Neural cell (in vitro differentiated cells): ENCODE results near the gene TEX30. TPM values are rescaled to one million over a fixed set of nuclear protein-coding genes. Genes with fewer than 3 reads are reported as not detected.

ENCODE experiments used
- H2AFZ ChIP-seq: fragments of 200-600, 300-800 bp; sonication (generic), shearing (Covaris generic); 2 replicates; pipeline ENCODE4 v1.6.0; 2014; ENCODE audit warnings: low read depth, mild to moderate bottlenecking, antibody characterized with exemption, low read length, moderate library complexity
- H3F3A ChIP-seq: fragments of 200-600 bp; shearing (Covaris generic); 2 replicates; pipeline ENCODE4 v1.6.1; 2016; ENCODE audit warnings: mild to moderate bottlenecking, moderate library complexity, mixed read lengths, antibody characterized with exemption, low read length; ENCODE audit not compliant: insufficient read depth, poor library complexity, severe bottlenecking
- H3K27ac ChIP-seq: fragments of 200-600, 300-800 bp; sonication (generic), shearing (Covaris generic); 2 replicates; pipeline ENCODE4 v1.5.1; 2014; ENCODE audit warnings: mild to moderate bottlenecking, low read length, moderate library complexity
- H3K27me3 ChIP-seq: fragments of 300-800, 200-600 bp; sonication (generic), shearing (Covaris generic); 2 replicates; pipeline ENCODE4 v1.6.0; 2014; ENCODE audit warnings: mild to moderate bottlenecking, low read depth, low read length, moderate library complexity; ENCODE audit not compliant: insufficient read depth
- H3K36me3 ChIP-seq: fragments of 300-800, 200-600 bp; sonication (generic), shearing (Covaris generic); 2 replicates; pipeline ENCODE4 v1.5.1; 2014; ENCODE audit warnings: mild to moderate bottlenecking, antibody characterized with exemption, low read length, moderate library complexity; ENCODE audit not compliant: insufficient read depth
- H3K4me2 ChIP-seq: fragments of 300-800, 200-600 bp; sonication (generic), shearing (Covaris generic); 2 replicates; pipeline ENCODE4 v1.6.0; 2014; ENCODE audit warnings: mild to moderate bottlenecking, low read length
- H3K4me3 ChIP-seq: fragments of 300-800, 200-600 bp; sonication (generic), shearing (Covaris generic); 2 replicates; pipeline ENCODE4 v1.5.1; 2014; ENCODE audit warnings: mild to moderate bottlenecking, low read length, moderate library complexity
- H3K79me2 ChIP-seq: fragments of 200-600 bp; shearing (Covaris generic); replicated peaks from 2 replicates; pipeline ENCODE4 v1.6.0; 2014; ENCODE audit warnings: mild to moderate bottlenecking, low read length, moderate library complexity; ENCODE audit not compliant: insufficient read depth
- H3K9ac ChIP-seq: fragments of 300-800, 200-600 bp; sonication (generic), shearing (Covaris generic); 2 replicates; pipeline ENCODE4 v1.6.1; 2016; ENCODE audit warnings: mild to moderate bottlenecking, low read length, mixed read lengths
- H3K9me2 ChIP-seq: fragments of 200-600 bp; shearing (Covaris generic); 2 replicates; pipeline ENCODE4 v1.6.1; 2016; ENCODE audit warnings: mild to moderate bottlenecking, low read length, mixed read lengths; ENCODE audit not compliant: insufficient read depth
- H3K9me3 ChIP-seq: fragments of 200-600, 300-800 bp; sonication (generic), shearing (Covaris generic); 2 replicates; pipeline ENCODE4 v1.6.1; 2016; ENCODE audit warnings: mild to moderate bottlenecking, mixed run types, low read length, moderate library complexity, mixed read lengths
- H4K20me1 ChIP-seq: fragments of 200-600 bp; shearing (Covaris generic); 2 replicates; pipeline ENCODE4 v1.6.1; 2016; ENCODE audit warnings: mild to moderate bottlenecking, mixed run types; ENCODE audit not compliant: insufficient read depth
- EP300 ChIP-seq: fragments of 450-650 bp; conservative IDR thresholded peaks from 2 replicates; pipeline ENCODE4 v1.6.1; 2014; ENCODE audit warnings: antibody characterized with exemption, mild to moderate bottlenecking, moderate library complexity; ENCODE audit not compliant: poor library complexity, severe bottlenecking
- EZH2 ChIP-seq: fragments of 200-600, 300-800 bp; shearing (Covaris generic), sonication (generic); IDR thresholded peaks from 2 replicates; pipeline ENCODE4 v1.6.1; 2014; ENCODE audit warnings: antibody characterized with exemption, low read length, borderline replicate concordance, mild to moderate bottlenecking; ENCODE audit not compliant: insufficient read depth, poor library complexity, severe bottlenecking
- MXI1 ChIP-seq: fragments of 450-650 bp; conservative IDR thresholded peaks from 2 replicates; pipeline ENCODE4 v1.6.1; 2014; ENCODE audit warnings: antibody characterized with exemption, mild to moderate bottlenecking; ENCODE audit not compliant: poor library complexity, severe bottlenecking
- POLR2AphosphoS5 ChIP-seq: IDR thresholded peaks from 2 replicates; pipeline ENCODE4 v1.6.1; 2012
- RAD21 ChIP-seq: fragments of 450-650 bp; conservative IDR thresholded peaks from 2 replicates; pipeline ENCODE4 v1.6.1; 2014; ENCODE audit warnings: antibody characterized with exemption, mild to moderate bottlenecking, moderate library complexity
- SMC3 ChIP-seq: fragments of 450-650 bp; conservative IDR thresholded peaks from 2 replicates; pipeline ENCODE4 v1.6.1; 2014; ENCODE audit warnings: antibody characterized with exemption, mild to moderate bottlenecking, moderate library complexity; ENCODE audit not compliant: poor library complexity
- TAF1 ChIP-seq: IDR thresholded peaks from 2 replicates; pipeline ENCODE4 v1.6.1; 2012; ENCODE audit warnings: low read depth
- polyA plus RNA-seq: library from polyadenylated mRNA; depleted of rRNA; stranded (reverse); fragments of >200 nt; gene quantifications from 2 replicates; pipeline ENCODE4 v1.2.3, GENCODE V29; 2014
- TF ChIP-seq, protein P1 (sequence below): IDR thresholded peaks from 2 replicates; pipeline ENCODE4 v1.6.1; 2012; ENCODE audit warnings: borderline replicate concordance
- TF ChIP-seq, protein P2 (sequence below): fragments of 450-650 bp; IDR thresholded peaks from 2 replicates; pipeline ENCODE4 v1.5.1; 2014; ENCODE audit warnings: antibody characterized with exemption, mild to moderate bottlenecking, moderate library complexity; ENCODE audit not compliant: poor library complexity, severe bottlenecking

TEX30 gene
- polyA plus RNA-seq, 1 donor from 2014 or later, result 29.9 TPM

DNA sequence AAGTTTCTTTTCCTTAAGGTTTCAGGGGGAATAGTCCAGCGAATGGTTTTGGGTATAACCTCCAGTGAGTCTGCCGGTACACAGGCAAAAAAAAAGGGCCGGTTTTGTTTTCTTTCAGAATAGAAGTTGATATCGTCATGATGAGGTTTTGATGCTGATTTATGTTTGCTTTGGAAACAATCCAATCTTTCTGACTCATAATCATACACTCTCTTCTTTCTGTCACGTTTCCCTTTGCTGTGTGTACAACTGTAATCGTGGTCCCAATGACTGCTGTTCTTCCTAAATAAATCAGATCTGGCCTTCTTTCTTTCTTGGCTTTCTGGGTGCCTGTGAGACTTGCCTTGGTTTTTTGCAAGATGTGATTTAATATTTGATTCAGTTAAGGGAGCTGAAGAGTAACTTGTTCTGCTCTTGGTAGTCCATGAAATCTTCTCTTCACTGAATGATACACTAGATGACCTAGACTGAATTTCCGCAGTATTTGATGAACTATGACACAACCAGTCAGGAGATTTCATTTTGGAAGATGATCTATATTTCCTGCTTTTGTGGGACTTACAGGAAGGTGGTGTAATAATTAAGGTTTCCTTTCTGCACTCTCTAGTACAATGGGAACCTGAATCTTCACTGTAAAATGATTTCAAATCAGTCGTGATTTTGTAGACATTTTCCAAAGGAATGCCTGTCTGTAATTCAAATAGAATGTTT, 43.9 kb downstream of the TEX30 start:
- TF ChIP-seq, protein P1, sequence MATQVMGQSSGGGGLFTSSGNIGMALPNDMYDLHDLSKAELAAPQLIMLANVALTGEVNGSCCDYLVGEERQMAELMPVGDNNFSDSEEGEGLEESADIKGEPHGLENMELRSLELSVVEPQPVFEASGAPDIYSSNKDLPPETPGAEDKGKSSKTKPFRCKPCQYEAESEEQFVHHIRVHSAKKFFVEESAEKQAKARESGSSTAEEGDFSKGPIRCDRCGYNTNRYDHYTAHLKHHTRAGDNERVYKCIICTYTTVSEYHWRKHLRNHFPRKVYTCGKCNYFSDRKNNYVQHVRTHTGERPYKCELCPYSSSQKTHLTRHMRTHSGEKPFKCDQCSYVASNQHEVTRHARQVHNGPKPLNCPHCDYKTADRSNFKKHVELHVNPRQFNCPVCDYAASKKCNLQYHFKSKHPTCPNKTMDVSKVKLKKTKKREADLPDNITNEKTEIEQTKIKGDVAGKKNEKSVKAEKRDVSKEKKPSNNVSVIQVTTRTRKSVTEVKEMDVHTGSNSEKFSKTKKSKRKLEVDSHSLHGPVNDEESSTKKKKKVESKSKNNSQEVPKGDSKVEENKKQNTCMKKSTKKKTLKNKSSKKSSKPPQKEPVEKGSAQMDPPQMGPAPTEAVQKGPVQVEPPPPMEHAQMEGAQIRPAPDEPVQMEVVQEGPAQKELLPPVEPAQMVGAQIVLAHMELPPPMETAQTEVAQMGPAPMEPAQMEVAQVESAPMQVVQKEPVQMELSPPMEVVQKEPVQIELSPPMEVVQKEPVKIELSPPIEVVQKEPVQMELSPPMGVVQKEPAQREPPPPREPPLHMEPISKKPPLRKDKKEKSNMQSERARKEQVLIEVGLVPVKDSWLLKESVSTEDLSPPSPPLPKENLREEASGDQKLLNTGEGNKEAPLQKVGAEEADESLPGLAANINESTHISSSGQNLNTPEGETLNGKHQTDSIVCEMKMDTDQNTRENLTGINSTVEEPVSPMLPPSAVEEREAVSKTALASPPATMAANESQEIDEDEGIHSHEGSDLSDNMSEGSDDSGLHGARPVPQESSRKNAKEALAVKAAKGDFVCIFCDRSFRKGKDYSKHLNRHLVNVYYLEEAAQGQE, result no peak
- TF ChIP-seq TAF1 (no peak), MXI1 (no peak), POLR2AphosphoS5 (no peak)
- H2AFZ ChIP-seq, result no peak overlapping the region
- H3K36me3 ChIP-seq, result no peaks in the 10 kb centered on the region
- H3K9me2 ChIP-seq, result no peaks in the 10 kb centered on the region
- no peak overlapping the region for H3K27ac ChIP-seq
- H3K9ac ChIP-seq, result no peak overlapping the region
- H3K79me2 ChIP-seq, result no peaks in the 10 kb centered on the region
- no peaks in the 10 kb centered on the region for H3K9me3 ChIP-seq
- H3K4me2 ChIP-seq, result no peak overlapping the region
- no peak overlapping the region for H3K4me3 ChIP-seq
- no peaks in the 10 kb centered on the region for H4K20me1 ChIP-seq
- H3K27me3 ChIP-seq, result no peaks in the 10 kb centered on the region
- no peaks in the 10 kb centered on the region for H3F3A ChIP-seq

DNA sequence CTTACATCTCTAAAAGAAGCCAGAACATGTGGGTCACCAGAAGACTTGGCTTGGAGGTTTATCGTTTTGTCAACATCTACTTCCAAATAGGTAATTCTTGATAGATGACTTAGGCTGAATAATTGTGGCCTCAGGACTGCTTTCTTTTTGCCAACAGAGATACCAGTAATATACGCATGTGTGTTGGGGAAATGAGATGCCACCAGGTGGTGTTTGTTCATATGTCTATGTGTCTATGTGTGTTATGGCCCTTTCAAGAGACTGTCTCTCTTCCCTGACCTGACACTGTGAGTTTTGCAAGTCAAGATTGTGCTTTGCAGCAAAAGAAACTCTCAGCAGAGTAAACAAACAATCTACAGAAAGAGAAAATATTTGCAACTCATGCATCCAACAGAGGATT, 47.2 kb downstream of the TEX30 start:
- Histone ChIP-seq H3K36me3 (no peaks in the 10 kb centered on the region), H3K79me2 (no peaks in the 10 kb centered on the region), H3K9me3 (no peaks in the 10 kb centered on the region), H3K27me3 (no peaks in the 10 kb centered on the region), H4K20me1 (no peaks in the 10 kb centered on the region), H3K9me2 (no peaks in the 10 kb centered on the region), H3K27ac (no peak overlapping the region), H2AFZ (no peak overlapping the region), H3K4me3 (no peak overlapping the region), H3K9ac (no peak overlapping the region), H3K4me2 (no peak overlapping the region), H3F3A (no peaks in the 10 kb centered on the region)
- TF ChIP-seq MXI1, result no peak
- TF ChIP-seq RAD21, result no peak
- TF ChIP-seq, protein P1, result no peak
- TF ChIP-seq POLR2AphosphoS5, result no peak
- no peak for TF ChIP-seq SMC3
- TF ChIP-seq TAF1, result no peak
- no peak for TF ChIP-seq EZH2
- TF ChIP-seq, protein P2, sequence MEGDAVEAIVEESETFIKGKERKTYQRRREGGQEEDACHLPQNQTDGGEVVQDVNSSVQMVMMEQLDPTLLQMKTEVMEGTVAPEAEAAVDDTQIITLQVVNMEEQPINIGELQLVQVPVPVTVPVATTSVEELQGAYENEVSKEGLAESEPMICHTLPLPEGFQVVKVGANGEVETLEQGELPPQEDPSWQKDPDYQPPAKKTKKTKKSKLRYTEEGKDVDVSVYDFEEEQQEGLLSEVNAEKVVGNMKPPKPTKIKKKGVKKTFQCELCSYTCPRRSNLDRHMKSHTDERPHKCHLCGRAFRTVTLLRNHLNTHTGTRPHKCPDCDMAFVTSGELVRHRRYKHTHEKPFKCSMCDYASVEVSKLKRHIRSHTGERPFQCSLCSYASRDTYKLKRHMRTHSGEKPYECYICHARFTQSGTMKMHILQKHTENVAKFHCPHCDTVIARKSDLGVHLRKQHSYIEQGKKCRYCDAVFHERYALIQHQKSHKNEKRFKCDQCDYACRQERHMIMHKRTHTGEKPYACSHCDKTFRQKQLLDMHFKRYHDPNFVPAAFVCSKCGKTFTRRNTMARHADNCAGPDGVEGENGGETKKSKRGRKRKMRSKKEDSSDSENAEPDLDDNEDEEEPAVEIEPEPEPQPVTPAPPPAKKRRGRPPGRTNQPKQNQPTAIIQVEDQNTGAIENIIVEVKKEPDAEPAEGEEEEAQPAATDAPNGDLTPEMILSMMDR, result no peak
- TF ChIP-seq EP300, result no peak
